Measurements from ENCODE around the gene UACA.
"Not testable (repeated sequence)": the region's sequence is repeated elsewhere in the genome, so short reads cannot be mapped to it uniquely, and the experiment has no call there.

Gene UACA

DNA sequence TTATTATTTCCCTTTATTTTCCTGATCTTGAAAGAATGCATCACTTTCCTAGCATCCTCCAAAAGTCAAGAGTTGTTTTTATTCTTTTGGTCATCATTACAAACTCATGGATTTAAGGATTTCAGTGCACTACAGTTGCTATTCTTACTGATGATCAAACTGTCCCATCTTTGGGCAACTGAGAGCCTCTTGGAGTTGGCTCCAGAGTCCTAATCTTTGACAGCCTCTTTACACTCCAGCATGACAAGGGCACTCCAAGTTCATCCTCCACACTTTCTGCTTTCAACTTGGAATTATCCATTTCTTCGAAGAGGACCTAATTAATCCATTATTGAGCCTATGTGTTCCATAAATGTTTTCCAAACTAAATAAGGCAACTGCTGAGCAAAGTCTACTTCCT, 5.7 kb downstream of the UACA start:
- TF ChIP-seq, protein P1, sequence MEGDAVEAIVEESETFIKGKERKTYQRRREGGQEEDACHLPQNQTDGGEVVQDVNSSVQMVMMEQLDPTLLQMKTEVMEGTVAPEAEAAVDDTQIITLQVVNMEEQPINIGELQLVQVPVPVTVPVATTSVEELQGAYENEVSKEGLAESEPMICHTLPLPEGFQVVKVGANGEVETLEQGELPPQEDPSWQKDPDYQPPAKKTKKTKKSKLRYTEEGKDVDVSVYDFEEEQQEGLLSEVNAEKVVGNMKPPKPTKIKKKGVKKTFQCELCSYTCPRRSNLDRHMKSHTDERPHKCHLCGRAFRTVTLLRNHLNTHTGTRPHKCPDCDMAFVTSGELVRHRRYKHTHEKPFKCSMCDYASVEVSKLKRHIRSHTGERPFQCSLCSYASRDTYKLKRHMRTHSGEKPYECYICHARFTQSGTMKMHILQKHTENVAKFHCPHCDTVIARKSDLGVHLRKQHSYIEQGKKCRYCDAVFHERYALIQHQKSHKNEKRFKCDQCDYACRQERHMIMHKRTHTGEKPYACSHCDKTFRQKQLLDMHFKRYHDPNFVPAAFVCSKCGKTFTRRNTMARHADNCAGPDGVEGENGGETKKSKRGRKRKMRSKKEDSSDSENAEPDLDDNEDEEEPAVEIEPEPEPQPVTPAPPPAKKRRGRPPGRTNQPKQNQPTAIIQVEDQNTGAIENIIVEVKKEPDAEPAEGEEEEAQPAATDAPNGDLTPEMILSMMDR (IDR thresholded peaks at IDR 0.05; ENCODE audit: low read depth, low read length): no peak
- no peak overlapping the region for H3K4me3 ChIP-seq (replicated peaks in 1 of 2; ENCODE audit: low read depth in 2 of 2, low read length in 2 of 2)
- DNase-seq (ENCODE audit: low read depth in 2 of 2): no peak

DNA sequence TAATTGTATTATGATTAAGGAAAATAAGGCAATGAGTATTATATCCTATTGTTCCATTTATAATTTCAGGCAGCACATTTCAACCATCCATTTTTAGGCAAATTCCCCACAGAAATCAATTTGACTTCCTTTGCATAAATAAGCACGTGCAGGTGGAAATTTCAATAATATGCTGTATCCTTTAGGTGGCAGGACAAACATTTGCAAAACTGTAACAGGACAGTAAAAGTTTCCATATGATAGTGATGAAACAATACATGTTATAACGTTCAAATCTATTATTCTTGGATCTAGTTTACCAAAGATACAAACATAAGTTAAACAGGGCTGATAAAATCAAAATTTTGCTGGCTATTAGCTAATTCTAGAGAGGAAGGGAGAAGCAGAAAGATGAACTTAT, 8.5 kb downstream of the UACA start:
- TF ChIP-seq, protein P1 (IDR thresholded peaks at IDR 0.05; ENCODE audit: low read depth, low read length): no peak

DNA sequence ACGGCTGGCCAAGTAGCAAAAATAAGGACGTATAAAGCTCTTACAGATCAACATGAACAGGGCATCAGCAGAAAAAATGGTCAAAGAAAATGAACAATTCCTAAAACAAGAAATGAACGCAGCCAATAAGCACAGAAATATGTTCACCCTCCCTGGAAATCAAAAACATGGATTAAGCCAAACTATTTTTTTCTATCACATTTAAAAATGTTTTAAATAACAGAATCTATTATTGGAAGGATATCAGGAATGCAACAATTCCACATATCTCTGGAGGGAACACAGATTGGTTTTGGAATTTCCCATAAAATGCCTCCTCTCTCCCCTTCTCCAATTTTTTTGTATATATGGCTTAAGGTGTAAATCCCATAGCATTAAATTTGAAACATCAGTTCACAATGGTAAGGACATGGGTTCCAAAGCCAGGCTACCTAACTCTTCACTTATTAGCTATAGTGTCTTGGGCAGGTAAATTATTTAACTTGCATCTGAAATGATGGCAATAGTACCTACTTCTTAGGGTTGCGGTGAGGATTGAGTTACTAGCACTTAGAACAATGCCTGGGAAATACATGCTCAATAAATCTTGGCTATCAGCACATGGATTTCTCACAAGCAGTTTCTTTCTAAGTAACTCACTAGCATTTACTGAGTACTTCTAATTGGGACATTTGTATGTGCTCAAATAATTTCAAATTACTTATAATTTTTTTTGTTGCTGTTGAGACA, 10.1 kb downstream of the UACA start:
- TF ChIP-seq, protein P1 (IDR thresholded peaks at IDR 0.05; ENCODE audit: low read depth, low read length): no peak

More for the DNA sequence above, 8.5 kb downstream of the UACA start:
- DNase-seq (ENCODE audit: low read depth in 2 of 2): no peak
- H3K4me3 ChIP-seq (replicated peaks in 1 of 2; ENCODE audit: low read depth in 2 of 2, low read length in 2 of 2): no peak overlapping the region

DNA sequence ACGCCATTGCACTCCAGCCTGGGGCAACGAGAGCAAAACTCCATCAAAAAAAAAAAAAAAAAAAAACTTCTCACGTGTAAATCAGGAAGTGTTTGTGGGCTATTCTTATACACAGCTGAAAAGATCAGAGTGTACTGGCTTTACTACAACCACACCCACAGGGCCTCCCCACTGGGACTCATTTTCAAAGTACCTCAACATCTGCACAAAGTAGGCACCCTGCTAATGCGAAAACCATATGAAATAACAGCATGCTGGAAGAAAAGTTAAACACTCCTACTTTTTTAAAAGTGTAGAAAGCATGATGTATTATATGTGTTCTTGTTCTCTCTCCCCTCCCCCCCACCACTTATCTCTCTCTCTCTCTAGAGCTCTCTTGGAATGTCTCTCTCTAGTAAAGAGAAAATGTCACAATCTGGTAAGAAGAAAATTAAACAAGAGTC, 11.1 kb downstream of the UACA start:
- TF ChIP-seq, protein P1 (IDR thresholded peaks at IDR 0.05; ENCODE audit: low read depth, low read length): no peak
- DNase-seq (ENCODE audit: low read depth in 2 of 2): peak; percentile 33 to 67
- no peak overlapping the region for H3K4me3 ChIP-seq (replicated peaks in 1 of 2; ENCODE audit: low read depth in 2 of 2, low read length in 2 of 2)

More for the DNA sequence above, 10.1 kb downstream of the UACA start:
- H3K4me3 ChIP-seq (replicated peaks in 1 of 2; ENCODE audit: low read depth in 2 of 2, low read length in 2 of 2): no peak overlapping the region
- no peak for DNase-seq (ENCODE audit: low read depth in 2 of 2)

DNA sequence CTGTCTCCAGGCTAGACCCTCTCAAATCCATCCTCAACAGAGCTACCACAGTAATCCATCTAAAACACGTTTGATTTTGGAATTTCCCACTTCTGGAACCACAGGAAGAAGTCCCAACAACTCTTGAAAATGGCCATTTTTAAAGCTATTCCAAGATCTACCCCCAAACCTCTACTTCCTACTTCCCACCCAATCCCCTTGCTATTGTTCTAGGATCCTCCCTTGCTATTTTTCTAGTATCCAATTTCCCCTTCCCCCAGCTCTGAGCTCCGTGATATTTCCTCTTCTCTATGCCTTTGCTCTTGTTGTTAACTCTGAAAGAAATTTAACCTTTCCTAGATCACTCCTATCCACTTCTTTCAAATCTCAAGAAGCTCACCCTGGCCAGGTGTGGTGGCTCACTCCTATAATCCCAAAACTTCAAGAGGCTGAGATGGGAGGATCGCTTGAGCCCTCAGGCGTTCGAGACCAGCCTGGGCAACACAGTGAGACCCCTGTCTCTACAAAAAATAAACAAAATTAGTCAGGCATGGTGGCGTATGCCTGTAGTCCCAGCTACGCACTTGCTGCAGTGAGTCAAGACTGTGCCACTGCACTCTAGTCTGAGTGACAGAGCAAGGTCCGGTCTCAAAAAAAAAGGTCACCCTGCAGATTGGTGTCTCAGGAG, 13.0 kb downstream of the UACA start:
- H3K4me3 ChIP-seq (replicated peaks in 1 of 2; ENCODE audit: low read depth in 2 of 2, low read length in 2 of 2): no peak overlapping the region
- no peak for DNase-seq (ENCODE audit: low read depth in 2 of 2)
- TF ChIP-seq, protein P1 (IDR thresholded peaks at IDR 0.05; ENCODE audit: low read depth, low read length): no peak

DNA sequence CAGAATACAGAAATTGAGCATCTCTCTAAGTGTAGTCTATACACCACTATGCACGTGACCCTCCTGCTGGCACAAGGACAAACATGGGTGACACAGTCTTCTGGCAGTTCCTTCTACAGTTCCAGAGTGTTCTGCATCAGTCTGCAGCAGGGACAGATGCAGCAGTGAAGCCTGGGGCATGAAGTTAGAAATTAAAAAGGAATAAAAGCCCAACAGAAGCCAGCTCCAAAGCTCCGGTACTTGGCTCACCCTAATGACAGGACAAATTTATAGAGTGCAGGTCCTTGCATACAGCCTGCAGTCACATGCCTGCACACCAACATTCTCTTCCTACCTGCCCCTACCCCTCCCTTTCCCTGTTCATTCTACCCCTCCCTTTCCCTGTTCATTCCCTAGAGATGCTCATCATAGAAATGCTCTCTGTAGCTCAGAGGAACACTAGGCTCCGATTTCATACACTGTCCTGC, 15.0 kb downstream of the UACA start:
- TF ChIP-seq, protein P1 (IDR thresholded peaks at IDR 0.05; ENCODE audit: low read depth, low read length): no peak
- DNase-seq (ENCODE audit: low read depth in 2 of 2): peak in 1 of 2 donors; percentile 46
- no peak overlapping the region for H3K4me3 ChIP-seq (replicated peaks in 1 of 2; ENCODE audit: low read depth in 2 of 2, low read length in 2 of 2)

DNA sequence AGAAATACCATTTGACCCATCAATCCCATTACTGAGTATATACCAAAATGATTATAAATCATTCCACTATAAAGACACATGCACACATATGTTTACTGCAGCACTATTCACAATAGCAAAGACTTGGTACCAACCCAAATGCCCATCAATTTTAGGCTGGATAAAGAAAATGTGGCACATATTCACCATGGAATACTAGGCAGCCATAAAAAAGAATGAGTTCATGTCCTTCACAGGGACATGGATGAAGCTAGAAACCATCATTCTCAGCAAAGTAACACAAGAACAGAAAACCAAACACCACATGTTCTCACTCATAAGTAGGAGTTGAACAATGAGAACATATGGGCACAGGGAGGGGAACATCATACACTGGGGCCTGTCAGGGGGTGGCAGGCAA, 16.8 kb downstream of the UACA start:
- not testable (repeated sequence) for DNase-seq (ENCODE audit: low read depth in 2 of 2); H3K4me3 ChIP-seq (replicated peaks in 1 of 2; ENCODE audit: low read depth in 2 of 2, low read length in 2 of 2)
